HUDEP-2 (cell line): ENCODE data around the gene UTS2B.
"Not testable (repeated sequence)": the region's sequence is repeated elsewhere in the genome, so short reads cannot be mapped to it uniquely, and the experiment has no call there.

Source experiments
- DNase-seq, 76 experiments: peaks; one replicate each; lab custom pipeline; 2025; ENCODE audit not compliant: unreplicated experiment in 76 of 76; lab: John Stamatoyannopoulos, UW

UTS2B gene

DNA sequence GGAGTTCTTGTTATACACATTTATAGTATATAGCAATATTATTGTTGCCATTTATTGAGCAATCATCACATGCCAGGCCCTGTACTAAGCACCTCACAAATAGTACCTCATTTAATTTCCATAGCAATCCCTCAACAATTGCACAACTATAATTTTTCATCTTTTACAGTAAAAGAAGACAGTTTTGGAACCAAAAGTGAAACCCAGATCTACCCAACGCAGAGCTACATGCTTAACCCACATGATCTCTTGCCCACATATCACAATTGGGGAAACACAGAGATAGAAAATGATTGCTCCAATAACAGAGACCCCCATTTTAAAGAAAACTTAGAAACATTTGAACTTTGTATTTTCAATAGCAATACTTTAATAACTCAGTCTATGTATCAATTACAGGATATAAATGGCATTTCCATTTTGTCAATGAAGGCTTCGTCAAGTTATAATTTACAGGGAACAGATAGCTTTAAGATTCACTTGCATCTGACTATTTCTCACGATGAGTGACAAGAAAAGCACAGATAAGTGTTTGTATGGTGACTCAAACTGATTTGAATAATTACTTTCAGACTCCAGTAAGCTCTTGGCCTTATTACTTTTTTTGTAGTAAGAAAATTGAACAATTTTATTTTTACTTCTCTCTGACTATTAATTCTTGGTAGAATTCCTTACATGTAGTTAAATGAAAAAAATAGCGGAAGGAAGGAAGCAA, 39.9 kb downstream of the UTS2B start:
- no peak for DNase-seq

DNA sequence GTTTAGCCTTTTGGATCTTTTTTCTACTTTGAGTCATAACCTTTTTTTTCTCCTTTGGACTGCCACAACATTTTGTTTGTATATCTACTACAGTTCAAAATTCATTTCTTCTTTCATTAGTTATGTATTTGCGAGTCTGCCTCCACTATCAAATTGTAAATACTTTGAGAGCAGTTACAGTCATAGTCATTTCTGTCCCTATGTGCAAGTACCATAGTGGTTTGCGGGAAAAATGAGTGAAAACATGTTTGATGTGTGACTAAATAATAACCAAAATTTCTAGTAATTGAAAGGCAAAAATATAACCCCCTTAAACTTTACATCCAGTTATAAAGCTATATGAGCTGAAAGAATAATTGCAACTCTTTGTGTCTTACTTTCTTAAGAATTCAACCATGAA, 46.9 kb downstream of the UTS2B start:
- no peak for DNase-seq

DNA sequence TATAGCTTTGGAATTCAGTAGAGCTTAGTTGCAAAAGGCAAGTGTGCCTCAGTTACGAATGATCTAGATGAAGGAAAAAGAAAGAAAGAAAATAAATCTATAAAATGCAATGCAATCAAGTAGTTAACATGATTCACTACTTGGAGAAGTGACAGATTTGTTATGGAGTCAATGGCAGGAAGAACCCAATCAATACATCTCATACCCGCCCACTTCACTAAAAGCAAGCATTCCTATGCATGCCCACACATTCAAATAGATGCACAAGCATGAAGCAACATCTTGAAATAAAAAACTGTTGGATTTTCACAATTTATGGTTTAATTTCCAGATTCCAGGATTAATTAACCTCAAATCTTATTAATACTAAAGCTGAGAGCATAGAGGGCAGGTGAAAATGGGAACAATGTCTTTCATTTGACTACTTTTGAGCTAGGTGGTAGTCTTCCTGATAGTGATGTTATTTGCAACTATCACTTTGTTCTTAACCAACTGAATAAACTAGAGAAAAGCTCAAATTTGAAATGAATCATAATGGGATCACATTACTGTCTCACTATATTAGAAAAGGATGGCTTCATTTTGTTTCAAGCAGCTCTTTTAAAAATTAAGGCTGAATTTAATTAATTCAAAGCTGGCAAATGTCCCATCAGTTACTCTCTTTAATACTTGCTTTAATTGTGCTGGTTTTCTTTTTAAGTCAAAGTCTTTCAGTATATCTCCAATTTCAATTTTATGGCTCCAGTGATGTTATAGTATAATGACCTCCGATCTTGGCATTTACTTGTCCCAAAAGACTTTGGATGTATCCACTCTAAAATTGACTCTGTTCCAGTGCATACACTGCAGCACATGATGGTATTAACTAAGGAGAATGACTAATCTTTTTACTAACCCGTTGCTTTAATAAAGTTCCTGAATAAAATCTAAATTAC, 47.8 kb downstream of the UTS2B start:
- DNase-seq = no peak

DNA sequence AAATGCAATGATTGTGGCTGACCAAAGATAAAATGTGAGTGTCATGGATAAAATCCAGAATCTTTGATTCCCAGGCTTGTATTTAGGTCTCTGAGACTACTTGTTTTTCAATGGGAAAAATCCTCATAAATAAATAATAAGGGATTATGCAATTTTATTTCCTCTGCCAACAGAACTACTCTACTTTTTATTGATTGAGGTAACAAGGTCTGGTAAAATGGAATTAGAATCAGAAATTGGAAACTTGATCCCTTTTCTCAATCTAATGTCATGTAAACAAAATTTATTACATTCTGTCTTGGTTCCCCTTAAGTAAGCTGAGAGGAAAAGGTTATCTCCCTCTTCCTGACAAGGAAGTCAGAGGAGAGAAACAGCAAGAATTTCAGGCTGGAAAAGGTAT, 49.4 kb downstream of the UTS2B start:
- DNase-seq = no peak

DNA sequence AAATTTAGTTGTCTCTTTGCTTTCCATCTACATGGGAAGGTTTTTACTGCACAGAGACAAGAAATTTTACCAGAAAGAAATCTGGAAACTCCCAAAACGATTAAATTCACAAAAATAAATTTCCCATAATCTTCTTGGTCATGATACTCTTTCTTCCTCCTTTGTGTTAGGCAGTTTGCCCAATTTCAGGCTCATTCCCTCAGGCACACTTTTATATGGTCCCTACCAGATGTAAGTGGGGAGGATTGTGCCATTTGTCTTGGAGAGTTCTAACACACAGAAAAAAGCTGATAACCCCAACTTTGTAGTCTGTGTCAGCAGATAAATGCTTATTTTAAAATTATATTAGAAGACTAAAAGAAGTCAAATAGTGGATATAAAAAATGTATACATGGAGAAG, 50.2 kb downstream of the UTS2B start:
- DNase-seq = no peak

DNA sequence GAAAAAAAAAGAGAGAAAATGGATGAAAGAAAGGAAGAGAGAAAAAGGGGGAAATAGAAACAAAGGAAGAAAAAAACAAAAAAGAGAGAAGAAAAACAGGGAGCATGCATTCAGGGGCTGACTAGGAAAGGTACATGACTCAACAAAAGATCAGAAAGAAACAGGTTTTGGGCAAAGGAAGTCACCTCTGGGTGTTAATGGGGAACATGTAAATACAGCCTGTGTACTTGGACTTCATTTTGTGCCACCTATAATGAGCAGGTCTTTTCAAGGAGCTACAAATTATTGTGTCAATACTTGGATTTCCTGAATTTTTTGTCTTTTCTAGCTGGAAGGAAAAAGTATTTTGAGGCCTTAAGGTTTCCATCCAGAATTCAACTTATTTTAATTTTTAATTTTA, 54.6 kb downstream of the UTS2B start:
- DNase-seq = no peak

DNA sequence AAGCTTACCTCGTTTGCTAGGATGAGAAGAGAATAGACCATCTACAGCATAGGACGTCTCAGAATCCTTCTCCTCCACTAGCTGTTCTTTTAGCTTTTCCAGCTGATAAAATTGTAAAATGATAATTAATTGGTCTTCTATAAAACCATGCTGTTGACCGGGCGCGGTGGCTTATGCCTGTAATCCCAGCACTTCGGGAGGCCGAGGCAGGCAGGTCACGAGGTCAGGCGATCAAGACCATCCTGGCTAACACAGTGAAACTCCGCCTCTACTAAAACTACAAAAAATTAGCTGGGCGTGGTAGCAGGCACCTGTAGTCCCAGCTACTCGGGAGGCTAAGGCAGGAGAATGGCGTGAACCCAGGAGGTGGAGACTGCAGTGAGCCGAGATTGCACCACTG, 55.1 kb downstream of the UTS2B start:
- not testable (repeated sequence) for DNase-seq

DNA sequence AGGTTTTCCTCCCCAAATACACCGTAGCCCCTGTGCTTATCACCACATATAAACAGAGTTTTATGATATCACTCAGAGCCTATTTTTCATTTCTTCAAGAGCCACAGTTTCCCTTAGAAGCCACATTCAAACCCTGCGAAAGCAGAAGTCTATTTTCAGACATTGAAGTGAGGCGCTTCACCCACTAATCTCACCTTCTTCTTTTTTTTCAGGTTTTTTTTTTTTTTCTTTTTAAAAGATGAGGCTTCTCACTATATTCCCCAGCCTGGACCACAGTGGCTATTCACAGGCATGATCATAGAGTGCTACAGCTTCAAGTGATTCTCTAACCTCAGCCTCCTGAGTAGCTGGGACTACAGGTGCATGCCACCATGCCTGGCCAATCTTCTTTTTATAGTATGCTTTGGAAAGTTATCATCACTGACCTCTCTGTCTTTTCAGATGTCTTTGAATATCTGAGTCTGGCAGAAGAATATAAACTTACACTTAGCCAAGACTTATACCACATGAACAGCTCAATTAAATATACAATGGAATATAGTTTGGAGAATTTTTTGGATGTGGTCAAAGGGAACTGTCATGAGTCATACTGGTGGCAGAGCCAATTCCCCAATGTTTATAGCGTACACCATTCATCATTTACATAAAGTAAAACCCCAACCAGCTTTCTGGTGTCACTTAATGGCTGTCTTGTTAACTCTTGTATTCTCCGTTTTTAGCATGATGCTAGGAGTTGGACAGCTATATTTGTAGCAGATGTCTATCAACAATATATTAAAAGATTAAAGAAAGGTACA, 60.8 kb downstream of the UTS2B start:
- no peak for DNase-seq

DNA sequence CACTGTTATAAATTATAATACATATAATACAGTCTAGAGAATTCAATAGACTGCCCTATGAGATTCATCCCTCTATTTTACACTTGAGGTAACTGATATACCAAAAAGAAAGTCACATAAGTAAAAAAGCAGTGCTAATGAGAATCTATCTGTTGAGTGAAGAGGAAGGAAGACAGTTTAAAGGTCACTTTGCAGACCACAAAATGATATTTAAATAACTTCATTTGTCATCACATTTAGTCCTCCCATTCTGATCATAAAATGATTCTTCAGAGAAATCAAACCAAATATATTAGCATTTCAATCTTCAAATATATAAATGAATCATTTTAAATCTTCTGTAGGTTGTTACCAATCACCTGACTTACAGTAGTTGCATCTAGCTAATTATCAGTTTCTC, 61.6 kb downstream of the UTS2B start:
- DNase-seq = no peak

DNA sequence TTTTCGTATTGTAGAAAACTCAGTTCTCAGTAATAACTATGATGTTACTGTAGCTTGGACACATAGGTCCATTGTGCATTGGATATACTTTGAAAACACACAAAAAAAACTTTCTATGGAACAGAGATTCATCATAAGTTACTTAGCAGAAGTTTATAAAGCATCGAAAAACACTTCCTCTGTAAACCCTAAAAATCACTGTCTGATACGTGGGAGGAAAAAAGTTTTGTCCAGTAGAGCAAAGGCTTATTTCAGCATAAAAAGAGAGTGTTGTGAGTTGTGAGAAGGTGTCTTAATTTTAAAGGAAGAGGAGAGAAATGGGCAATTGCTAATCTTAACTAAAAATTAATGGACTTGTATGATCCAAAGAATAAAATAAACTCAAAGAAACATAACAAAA, 66.5 kb downstream of the UTS2B start:
- DNase-seq = no peak

DNA sequence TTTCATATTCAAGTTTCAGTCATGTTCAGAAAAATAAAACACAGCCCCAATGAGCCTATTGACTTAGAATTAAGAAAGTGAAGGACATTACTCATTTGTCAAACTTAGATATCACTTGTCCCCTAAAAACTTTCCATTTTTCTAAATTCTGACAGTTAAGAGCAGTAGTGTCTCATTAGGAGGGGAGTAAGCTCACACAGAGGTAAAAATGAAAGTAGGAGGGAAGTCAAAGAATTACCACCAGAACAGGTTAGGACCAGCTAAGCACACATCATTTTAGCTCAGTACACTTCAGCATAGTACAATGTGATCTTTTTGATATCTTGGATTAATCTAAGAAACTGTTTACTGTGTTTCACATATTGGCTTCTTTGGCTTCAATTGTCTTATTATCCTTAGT, 67.0 kb downstream of the UTS2B start:
- DNase-seq = no peak

DNA sequence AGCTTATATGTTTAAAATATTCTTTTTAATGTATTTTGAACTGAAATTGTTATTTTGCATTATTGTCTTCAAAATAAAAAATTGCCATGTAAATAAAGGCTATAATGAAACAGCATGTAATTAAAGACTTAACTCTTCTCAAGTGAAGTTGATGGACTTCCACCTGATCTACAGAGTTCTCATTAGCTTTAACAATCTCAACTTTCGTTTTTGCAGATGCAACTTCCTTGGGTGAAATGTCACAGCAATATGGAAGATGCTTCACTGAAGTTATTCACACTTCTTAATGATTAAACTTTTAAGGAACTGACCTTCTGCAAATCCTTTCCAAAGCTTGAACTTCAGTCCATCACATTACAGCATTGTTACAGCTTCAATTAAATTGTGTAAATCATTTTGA, 67.7 kb downstream of the UTS2B start:
- DNase-seq = no peak

DNA sequence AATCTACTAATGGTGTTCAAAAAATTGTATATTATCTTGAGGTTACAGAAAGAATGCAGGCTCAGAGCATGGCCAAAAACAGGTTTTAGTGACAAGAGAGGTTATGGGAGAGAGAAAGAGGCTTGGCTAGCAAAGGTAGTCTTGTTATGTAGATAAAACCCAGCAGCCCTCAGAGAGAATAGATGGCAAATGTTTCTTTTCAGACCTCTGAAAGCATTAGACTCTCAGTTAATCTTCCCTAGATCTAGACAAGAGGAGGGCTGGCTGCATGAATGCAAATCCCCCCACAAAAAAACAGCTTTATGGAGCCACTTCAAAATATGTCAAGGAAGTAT, 69.1 kb downstream of the UTS2B start:
- DNase-seq = no peak

DNA sequence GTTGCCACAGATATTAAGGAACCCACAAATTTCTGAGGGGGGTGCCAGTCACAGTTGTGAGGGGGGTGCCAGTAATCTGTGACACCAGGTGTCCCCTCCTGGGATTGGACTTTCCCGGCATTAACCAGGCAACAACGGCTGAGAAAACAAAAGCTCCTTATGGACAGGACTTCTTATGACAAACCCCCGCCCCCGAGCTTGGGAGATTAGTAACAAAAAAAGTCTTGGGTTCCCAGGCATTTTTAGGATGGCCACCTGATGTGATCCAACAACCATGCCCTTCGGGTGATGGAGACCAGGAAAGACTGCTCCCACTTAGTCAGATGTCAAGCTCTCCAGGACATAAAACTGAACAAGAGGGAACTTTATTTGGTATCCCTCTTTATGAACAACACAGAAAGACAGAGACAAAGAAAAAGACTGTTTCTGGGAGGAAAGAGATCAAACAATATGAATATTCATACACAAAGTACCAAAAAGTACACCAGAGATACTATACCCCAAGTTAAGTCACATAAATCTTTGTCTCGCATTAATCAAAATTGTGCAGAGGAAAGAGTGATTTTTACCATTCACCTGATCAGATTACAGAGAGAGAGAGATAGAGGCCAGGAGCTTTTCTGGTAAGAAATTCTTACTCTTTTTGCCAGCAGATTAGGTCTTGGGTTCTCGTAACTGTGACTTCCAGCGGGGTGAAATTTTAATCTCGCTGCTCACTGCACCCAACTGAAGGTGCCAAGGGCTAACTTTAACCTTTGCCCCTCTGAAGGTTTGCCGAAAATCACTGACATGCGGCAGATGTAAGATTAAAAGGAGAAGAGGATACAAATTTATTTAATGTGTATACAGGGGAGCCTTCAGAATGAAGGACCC, 69.7 kb downstream of the UTS2B start:
- DNase-seq = no peak

DNA sequence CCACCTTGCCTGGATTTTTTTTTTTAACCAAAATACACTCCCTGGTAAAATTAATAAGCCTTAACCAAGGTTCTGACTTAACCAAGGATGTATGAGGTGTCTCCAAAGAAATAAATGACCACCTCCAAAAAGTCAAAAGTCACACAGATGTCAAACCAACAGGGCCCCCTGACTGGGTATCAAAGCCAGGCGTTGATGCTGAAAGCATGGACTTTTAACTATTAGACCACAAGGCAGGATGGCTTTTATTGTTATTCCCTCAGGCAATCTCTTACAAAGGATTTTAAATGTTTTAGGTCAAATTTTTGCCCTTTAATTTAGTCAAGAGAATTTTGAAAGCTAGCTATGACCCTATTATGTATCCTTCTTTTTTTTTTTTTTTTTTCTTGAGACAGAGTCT, 70.8 kb downstream of the UTS2B start:
- no peak for DNase-seq

DNA sequence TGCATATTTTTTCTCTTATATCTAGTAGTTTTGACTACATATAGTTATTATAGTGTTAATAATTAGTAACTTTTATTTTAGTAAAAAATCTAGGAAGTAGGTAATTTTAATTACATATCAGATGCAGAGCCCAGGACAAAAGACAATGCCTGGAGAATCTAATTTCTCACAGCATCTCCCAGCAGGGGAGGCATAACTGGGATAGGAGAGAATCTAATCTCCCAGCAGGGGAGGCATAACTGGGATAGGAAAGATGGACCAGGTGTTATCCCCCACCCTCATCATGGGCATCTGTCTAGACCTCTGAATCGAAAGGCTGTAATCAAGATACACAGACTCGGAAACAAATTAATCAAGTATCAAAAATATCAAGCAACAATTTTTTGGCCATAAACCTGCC, 73.0 kb downstream of the UTS2B start:
- DNase-seq = no peak

DNA sequence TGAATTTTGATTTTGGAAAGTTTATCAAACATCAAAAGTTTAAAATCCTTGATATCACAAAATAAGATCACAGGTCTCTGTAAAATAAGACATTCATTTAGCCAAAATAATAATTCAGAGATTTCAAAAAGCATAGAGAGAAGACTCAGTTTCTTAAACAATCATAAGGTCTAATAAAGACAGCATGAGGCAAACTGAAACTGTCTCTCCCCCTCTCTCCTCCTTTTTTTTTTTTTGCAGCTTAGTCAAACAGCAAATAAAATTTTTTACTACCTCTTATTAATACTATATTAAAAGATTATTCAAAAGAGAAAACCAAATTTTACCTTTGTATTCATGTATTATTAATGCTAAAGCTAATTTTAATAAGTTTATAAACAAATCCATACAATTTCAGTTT, 73.9 kb downstream of the UTS2B start:
- no peak for DNase-seq

DNA sequence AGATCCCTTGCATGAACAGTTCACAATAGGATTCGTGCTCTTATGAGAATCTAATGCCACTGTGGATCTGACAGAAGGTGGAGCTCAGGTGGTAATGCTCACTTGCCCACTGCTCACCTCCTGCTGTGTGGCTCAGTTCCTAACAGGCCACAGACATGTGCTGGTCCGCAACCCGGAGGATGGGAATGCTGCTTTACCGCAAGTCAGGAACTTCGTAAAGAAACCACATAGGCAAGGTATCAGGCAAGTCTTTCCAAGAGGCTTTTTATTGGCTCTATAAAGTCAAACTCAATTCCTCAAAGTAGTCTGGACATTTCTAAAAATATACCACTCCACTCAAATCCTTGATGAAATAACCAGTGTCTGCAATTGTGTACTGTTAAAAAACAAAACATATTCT, 75.2 kb downstream of the UTS2B start:
- DNase-seq = no peak

DNA sequence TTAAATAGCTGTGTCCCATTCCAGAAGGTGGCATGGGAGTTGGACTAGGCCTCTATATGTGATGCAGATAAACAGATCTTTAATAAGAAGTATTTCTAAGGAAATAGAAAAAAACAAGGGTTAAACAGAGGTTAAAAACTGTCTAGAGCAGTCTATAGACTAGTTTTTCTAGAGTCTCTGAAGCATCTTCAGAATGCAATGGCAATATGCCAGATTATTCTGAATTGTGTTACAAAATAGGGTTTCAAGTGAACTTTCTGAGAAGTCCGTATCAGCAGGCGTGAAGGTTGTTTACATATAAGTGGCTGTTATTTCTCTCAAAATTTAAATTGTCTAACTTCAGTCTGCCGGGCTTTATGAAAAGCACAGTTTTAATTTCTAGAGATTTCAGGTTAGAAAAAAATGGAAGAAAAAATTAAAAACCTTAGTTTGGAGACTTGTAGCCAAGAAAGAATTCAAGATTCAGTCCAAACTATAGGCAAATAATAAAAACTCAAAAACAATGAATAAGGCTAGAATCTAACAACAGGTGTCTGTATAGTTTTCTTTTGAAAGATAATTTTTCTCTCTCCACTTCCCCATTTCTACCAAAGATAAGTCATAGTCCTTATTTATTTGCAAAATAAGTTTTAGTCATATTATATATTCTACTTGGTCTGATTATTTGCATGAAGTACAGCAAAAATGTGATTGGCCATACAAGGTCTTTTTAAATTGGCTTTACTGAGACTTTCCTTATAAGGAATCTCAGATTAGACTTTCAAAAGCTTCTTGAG, 76.0 kb downstream of the UTS2B start:
- no peak for DNase-seq
